ENCODE measurements around the gene GPR153.

The GPR153 gene

GRCh38 chr1:6198646-6199297, 62.1 kb downstream of the GPR153 start:
- no peak for DNase-seq

- DNase-seq = no peak
These were observed 63.0 kb downstream of the GPR153 start for GRCh38 chr1:6197746-6198427.

All from femur (tissue), 1 donor.